Fibroblast of skin of back (primary cell): ENCODE results near the gene PTPRD.
A peak's percentile ranks its signal among the peaks of the same experiment; 100 is the strongest.

Experiments
- DNase-seq: peaks from one replicate; pipeline ENCODE4 v3.0.0-alpha.2; 2013

The PTPRD gene

DNA sequence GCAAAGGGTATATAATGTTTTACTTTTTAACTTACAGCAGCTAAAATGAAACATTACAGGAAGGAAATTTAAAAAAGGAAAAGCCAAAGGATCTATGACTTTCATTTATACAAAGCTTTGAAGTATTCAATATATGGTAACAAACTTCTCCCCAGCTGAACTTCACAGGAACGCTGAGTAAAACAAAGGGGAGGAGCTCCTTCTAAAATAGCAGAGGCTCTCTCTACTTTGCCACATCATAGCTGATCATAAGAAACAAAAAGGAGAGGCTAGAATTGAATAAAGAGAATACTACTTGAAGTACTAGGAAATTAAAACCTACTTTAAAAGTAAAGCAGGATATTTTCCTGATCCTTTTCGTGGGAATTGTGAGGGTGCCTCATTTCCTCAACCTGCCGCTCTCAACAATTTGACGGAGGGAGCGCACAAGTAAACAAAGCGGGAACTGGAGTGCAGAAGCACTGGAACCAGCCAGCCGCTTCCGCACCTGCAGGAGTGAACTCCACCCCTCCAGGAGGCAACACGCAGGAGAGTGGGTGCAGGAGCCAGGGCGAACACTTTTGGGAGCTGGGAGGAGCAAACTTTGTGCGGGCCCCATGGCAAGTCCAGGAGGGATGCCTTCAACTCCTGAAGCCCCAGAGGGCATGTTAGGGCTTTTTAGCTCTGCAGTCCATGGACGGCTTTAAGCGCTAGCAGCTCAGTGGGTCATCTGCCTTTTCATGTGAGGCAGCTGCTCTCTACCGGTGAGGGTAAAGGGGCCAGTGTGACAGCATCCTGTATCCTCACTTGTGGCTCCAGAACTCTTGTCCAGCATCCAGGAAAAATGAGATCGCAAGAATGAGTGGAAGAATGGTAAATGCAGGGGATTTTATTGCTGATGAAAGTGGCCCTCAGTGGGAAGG, 757.4 kb downstream of the PTPRD start:
- DNase-seq, result no peak

DNA sequence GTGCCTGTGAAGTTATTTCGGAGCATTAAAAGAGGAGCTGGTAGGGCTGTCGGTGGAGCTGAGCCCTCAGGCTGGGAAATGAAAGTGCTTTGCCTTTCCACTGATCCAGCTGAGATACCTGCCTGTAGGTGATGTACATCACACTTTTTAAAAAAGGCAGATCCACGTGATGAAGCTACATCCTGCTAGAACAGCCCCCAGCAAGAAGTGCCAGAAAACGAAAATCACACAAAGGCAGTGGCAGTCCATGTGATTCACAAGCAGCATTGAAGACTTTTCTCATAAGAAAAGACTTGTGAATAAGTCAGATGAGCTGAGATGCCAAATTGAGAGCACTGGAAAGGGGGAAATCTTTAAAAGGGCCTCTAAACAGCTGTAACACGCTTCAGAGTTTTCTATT, 765.1 kb downstream of the PTPRD start:
- no peak for DNase-seq

DNA sequence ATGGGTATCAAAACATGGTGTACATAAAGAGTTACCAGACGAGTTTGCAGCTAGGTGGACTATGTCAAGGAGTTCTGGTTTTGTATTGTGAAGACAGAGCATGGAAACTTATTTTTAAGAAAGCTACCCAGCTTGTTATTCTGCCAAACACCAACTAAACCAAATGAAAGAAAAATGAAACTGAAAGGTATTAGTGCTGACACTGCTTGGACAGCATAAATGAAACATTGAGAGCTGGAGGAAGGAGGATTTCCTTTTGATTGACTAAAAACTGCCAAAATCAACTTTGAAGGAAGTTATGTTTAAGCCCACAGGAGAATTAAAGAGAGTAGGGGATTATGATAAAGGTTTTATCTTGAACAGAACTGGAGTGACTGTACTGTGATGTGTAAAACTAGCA, 766.2 kb downstream of the PTPRD start:
- no peak for DNase-seq

DNA sequence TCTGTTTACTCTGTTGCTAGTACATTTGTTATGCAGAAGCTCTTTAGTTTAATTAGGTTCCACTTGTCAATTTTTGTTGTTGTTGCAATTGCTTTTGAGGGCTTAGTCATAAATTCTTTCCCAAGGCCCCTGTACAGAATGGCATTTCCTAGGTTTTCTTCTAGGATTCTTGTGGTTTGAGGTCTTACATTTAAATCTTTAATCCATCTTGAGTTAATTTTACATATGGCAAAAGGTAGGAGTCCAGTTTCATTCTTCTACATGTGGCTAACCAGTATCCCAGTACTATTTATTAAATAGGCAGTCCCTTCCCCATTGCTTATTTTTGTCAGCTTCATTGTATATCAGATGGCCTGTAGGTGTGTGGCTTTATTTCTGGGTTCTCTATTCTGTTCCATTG, 792.4 kb downstream of the PTPRD start:
- peak; percentile 21 for DNase-seq

DNA sequence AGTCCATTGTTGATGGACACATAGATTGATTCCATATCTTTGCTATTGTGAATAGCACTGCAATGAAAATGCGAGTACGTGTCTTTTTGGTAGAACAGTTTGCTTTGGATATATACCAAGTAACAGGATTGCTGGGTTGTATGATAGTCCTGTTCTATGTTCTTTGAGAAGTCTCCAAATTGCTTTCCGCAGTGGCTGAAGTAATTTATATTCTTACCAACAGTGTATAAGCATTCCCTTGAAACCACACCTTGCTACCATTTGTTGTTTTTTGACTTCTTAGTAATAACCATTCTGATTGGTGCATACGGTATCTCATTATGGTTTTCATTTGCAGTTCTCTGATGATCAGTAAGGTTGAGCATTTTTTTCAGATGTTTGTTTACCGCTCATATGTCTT, 792.9 kb downstream of the PTPRD start:
- DNase-seq, result no peak

DNA sequence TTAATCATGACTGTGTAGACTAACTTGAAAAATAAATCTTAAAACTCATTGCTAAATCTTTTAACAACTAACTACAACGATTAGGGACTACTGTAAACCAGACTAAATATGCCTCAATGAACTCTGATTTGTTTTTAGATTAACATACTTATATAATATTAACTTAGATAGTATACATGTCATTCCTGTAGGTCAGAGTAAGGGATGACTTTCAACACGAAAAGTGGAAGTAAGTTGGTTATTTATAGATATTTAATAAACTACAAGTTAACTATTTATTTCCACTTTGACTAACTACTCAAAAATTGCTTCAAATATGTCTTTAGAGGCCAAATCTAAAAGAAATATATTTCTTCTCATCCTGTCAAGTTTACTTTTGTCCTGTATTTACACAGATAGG, 795.6 kb downstream of the PTPRD start:
- no peak for DNase-seq

DNA sequence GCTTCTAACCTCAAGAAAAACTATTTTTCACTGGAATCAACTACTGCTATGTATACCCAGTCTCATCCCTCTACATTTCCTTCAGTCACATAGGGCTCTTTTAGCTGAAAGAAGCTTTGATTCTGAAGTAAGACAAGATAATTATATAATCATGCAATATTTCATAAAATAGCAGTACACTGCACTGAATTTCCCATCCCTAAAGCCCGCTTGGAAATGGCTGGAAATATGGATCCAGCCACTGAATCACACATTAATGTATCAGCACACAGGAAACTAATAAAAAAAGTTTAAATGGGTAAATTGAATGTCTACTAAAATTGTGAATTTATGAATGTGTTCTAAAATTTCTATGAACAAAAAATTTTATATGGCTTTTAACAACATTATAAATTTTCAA, 808.7 kb downstream of the PTPRD start:
- DNase-seq, result no peak

DNA sequence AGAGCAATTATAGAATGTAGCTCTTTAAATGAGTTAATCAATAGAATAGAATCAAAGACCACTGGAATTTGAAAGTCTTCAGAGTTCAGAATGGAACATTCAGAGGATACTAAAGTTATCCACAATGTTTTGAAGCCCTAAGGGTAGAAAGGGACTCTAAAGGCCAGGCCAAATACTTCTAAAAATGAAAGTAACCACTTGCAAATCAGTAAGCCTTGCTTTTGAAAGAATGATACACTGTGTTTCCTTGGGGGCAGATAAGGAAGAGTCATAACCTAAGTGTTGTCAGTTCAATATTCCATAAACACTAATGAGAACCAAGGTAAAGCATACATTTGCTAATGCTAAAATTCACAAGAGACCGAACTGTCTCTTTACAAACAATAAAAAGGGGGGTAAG, 813.5 kb downstream of the PTPRD start:
- no peak for DNase-seq

DNA sequence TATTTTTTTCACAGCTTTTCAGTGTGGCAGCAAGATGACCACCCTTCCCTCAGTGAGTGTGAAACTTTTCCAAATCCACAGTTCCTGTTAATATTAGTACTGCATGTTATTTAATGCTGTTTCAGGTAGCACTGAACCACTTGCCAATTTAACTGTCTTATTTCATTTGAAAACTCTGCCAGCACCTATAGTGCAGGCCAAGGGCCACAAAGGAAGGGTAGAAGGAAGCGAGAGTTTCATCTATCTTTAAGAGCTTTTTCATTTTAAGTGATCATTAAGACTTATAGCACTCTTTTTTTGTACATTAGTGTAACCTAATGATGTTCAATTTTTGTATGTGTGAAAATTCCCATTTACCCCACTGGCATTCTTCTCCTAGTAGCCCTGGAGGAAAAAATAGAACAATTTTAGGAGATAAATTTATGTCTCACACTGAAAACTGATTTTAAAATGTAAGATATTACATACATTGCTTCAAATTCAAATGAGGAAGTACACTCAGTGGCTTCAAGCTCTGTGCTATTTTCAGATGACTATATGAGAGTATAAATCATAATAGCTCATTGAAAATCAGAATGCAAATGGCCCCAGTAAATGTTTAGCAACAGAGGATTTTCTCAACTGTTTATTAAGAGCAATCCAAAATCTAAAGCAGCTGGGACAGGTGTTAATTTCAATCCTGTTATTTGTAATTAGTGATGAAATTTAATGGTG, 820.5 kb downstream of the PTPRD start:
- no peak for DNase-seq

DNA sequence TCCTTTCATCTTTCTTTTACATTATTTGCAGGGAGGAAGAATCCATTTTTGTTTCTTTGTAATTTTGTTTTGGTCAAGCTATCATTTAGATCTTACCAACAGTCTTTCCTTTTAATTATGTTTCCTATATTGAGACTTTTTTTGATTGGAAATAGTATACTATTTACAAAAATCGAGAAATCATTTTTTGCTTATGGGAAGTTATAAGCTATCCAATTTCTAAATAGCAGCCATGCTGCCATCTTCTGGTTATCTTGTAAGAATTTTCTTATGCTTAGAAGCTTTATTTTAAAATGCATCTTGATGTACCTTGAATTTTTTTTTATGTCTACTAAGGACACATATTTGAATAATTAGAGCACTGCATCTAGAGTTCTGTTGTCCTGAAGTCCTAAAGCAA, 821.2 kb downstream of the PTPRD start:
- DNase-seq, result peak; percentile 6

DNA sequence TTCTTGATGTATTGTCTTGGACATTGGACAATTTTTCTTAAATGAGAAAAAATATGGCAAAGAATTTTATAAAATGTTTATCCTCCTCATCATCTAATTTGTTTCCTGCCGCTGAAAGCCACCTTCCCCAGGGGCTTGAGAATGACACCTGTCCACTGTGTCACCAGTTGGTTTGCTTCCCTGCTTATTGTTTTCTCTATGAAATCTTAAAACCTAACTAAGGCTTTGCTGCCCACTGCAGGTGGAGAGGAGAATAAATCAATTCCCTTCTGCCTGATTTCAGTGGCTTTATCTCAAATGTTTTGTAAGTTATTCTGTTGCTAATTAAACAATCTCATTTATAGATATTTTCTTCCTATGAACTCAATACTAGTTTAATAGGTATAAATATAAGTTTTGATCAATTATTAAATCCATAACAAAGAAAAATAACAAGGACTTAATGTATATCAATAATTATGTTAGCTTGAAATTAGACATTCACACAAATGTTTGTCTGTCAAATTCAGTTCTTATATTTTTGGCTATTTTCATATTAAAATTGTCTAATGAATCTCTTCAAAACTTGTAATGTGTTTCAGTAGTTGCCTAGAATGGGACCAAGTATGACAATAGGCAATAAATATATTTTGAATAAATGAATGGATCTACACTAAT, 822.5 kb downstream of the PTPRD start:
- peak; percentile 30 for DNase-seq

DNA sequence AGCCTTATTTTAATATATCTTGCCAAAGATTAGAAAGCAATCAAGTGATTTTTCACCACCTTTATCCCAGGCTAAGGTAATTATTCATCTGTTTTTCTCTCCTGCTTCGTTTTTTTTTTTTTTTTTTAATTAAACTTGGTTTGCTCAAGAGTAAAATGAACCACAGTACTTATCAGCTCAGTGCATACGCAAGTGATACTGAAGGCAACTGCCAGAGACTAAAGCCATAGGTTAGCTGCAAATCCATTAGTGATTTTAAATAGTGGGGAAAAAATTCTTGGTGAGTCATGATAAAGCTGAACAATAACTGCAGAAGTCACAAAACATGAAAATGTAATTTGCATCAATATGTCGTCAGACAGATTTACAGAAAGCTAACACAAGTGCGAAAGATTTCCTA, 829.1 kb downstream of the PTPRD start:
- DNase-seq, result no peak

DNA sequence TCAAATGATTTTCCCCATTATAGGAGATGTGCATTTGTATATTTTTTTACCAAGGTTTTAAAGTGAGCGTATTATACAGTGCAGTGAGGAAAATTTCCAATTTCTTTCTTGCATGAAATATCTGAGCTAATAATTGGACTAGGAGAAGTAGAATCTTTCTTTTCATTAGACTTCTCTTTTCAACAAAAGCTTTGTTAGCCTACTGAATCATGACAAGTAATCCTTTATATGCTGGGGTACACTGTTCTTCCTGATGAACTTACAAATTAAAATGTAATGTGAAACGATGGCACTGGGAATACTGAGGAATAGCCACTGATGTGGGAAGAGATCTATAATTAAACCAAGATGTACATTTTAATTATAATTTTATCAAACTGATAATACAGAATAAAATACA, 829.6 kb downstream of the PTPRD start:
- DNase-seq, result no peak

DNA sequence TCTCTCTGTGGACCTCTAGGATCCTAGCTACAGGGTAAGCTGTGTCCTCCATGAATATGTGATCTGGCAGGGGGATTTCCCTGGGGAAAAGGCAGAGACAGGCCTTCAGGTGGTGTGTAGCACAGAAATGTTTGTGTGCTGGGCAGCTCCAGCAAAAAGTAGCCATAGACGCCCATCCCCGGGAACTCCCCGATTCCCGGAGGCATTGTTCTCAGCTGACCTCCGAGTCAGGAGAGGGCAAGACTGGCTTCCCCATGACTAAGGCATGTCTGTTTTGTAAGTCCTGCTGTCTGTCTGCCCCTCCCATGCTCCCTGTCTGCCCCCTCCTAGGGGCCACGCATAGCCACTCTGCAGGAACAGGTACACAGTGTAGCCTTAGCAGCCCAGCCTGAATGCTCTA, 834.5 kb downstream of the PTPRD start:
- no peak for DNase-seq

DNA sequence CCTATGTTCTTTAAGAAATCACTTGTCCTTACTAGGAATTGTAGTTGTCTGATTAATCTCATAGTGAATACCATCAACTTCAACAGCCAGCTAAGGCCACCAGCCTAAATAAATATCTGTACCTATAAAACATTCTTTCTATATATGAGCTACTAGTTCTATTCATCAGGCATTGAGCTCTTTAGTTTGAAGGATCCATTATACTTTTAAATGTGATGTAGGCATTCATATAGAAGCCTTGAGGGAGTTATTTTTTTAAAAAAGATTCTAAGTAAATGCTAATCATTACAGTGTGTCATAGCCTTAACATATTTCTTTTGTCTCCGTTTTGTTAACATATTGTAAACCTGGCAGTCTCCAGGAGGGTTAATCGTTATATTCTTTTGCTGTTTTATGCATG, 838.3 kb downstream of the PTPRD start:
- DNase-seq, result no peak

DNA sequence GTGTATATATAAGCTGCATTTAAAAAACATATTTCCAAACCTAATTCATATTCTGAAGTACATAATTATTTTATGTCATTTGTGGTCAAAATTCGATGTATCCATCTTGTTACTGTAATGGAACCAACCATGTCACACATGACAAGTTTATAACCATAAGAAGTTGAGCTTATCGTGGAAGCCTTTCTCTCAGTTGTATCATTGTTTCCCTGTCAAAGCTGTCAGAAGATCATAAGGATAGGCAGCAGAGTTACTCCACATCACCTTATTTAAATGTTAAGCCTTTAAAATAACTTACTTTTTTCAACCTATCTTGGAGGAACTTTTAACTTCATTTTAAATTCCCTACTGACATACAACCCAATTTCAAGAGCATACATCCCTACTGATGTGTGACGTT, 841.5 kb downstream of the PTPRD start:
- no peak for DNase-seq

DNA sequence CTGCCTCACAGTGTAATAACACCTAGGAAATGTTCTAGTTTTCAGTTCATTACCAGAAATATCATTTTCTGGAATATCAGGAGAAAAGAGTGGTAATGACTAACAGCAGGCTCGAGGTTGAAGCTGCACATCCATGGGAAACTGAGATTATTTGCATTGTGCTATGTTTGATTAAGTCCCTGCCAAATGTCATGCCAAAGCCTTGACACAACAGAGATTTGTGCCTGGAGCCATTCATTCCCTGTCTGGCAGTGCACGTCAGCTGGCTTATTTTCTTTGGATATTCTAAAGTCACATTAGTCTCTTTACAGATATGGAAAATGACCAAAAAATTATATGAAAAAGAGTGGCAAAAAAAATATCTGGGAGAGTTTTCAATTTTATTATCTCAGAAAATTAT, 848.0 kb downstream of the PTPRD start:
- peak; percentile 35 for DNase-seq

DNA sequence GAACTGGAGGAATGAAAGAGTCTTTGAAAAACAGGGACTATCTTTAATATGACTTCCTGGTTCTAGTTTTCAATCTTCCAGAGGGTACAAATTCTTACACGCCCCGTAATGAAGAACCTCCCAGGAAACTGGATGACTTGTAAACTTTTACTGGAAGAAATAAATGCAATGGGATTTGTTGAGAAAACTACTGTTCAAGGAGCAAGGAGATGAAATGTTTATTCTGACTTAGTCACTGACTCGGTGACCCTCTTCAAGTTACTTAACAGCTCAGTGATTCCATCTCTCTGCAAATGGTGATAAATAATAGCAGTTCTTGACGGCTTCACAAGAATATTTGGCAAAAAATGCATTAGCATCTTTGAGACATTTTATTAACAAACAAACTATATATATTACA, 858.6 kb downstream of the PTPRD start:
- DNase-seq, result no peak

DNA sequence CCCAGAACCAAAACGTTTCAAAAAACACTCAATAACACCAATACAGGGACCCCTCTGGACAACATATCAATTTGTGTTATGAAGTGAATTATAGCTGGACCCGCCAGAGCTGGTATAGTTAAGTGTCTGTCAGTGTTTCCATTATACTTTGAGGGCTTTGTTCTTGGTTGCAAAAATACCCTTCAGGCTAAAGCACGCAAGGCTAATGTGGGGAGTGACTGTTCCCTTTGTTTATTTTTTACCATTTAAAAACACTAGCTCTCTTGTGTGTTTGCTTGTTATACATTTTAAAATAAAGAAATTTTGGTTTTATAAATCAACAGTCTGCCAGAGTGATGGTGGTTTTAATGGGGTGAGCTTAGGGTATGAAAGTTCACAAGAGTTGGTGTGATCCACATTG, 859.5 kb downstream of the PTPRD start:
- no peak for DNase-seq

DNA sequence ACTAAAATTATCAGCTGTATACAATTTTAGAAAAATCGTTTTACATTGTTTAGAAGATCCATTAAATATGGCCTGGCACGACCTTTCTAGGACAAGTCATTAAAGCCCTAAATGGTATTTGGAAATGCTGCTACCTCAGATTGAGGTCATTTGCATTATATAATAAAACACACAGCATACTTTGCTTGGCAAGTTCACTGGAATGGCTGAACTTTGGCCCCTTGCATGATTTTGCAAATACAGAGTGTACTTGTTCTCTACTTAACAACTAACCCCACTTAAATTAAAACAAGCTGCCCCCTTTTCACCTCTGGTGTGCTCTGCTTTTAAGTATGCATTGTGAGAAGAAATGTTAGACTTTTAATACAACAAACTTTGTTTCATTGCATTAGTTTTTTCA, 860.1 kb downstream of the PTPRD start:
- DNase-seq, result no peak

DNA sequence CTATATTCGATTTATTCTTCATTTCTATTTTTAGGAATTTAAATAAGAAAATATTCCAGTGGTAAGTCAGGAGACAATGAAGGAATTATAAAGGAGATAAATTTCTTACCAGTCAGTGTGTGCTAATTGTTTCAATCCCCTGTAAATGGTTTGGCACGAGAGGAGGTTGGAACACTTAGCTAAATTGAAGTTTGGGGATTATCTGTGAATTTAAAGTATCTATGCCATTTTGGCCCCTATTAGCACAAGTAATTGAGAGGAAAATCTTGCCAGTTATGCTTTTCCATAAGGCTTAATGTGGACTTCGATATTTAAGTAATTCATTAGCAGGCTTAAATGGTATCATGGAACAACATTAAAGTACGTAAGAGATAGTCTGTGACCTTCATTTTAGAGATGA, 860.8 kb downstream of the PTPRD start:
- no peak for DNase-seq

DNA sequence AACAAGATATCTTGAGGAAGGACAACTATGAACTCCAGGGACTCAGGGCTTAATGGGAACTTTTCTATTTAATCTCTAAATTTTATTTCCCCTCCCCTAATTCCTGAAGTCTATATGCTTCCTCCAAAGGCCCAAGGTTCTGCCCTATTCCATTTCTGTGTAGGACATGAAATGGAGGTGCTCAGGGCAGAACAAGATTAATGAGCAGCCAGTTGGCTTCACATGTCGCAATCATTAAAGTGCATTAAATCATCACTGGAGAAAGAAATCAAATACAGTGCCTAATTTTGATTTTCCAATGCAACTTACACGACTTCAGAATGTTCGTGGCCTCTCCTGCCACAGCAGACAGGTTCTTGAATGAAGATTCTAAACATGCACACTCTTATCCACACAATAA, 862.1 kb downstream of the PTPRD start:
- DNase-seq, result no peak

DNA sequence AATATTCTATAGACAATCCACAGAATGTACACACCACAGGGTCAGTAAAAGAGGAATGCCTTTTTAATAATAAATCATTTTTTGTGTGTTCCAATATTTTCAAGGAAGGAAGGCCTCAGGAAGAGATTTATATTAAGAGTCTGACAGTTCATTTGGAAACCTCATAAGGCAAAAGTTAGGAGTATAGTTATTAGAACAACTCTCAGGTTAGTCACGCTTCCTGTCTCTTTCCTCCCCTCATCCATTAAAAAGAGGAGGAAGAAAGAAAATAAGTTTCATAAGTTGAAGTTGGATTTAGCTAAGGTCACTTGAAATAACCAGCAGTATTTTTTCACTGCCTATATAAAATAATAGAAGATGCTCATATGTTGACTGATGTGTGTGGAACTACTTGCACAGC, 863.2 kb downstream of the PTPRD start:
- no peak for DNase-seq

DNA sequence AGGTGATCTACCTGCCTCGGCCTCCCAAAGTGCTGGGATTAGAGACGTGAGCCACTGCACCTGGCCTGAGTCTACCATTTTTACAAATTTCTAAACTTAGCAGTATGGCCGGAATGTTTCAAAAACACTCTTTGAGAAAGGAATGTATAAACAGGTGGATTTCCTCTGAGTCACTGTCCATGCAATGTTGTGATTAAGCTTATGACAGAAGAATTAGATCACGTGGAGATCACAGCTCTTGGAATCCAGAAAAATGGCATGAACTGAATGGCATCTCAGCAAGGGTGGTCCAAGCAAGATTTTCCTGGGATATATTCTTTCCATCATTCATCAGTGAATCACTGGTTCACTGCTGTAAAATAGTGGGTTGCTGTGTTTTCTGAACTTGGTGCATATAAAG, 865.0 kb downstream of the PTPRD start:
- DNase-seq, result peak; percentile 39
